GM21367 (cell line): ENCODE data around the gene PI4KB.

Source experiments
- ATAC-seq: cut with Tn5 transposase; IDR thresholded peaks from one replicate; pipeline ENCODE4 v1.9.1; 2021; ENCODE audit not compliant: unreplicated experiment

PI4KB gene

DNA sequence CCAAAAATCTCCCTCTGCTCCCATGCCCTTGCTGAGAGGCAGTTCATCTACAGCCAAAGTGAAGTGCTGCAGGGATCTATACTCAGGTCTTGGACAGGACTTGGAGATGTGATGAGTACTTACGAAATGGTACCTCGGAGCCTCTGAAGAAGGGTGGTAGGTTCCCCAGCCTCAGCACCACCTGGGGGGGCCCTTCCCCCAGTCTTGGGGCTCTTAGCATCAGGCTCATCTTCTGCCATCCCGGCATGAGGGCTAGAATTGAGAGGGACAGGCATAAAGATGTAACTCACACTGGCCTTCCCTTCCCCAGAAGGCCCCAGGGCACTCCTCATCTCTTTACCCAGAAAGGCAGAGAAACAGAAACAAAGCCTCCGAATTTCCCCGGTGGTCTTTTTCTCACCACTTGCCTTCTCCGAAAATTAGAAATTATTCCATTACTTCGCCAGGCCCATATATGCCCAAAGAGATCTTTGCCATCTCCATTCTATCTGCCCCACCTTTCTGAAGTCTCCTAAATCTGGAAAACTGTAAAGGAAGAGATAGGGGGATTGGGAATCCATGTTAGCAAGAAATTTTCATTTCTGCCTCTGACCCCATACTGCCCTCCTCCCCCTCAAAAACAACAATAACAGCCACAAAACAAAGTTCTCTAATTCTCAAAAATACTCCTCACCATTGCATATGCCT lies 19.0 kb upstream of the PI4KB start:
- no peak for ATAC-seq

DNA sequence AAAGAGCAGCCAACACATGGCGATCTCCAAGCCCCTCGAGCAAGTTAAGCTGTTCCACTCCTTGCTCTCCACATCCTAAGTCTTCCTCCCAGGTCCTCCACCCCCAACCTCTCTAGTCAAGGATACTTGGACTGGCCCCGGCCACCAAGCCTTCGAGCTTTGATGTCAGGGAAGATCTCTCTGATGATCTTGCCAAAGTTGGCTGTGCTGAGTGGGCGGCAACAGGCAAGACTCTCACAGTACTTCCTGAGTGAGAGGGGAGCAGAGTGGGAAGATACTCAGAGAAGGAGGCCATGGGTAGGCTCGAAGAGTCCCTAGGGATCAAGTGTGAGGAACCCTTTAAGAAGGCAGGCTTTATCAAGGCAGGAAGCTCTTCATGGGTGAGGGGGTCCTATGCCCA lies 17.1 kb upstream of the PI4KB start:
- ATAC-seq, result no peak

DNA sequence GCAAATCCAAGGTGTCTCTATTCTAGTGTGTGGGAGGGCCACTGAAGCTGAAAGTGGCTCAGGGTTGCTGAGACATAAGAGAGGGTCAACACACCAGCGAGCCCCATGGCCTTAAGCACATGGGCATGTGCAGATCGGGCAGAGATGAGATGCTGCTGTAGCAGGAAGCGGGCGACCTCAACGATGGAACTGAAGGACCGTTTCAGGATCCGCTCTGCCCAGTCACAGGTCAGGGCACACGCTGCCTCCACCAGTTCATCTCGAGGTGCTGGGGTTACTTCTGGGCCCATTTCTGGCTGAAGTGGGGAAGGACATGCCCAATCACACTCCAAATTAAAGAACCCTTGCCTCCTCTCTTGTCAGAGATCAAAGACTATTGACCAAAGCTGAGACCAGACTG lies 16.4 kb upstream of the PI4KB start:
- no peak for ATAC-seq

DNA sequence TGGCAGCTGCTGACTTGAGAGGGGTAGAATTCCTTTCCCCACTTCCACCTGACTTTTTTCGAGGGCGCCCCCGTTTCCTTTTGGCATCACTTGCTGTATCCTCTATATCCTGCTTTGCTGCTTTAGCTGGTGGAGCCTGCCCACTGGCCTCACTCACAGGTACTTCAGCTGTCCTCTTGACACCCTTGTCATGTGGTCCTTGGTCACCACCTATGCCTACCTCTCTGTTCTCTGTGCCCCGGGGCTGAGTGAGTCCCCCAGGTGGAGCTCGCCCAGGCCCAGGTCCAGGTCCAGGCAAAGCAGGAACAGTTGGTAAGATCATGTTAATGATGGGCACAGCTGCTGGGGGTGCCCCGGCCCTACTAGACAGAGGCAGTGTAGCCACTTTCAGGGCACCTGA lies 15.4 kb upstream of the PI4KB start:
- ATAC-seq, result no peak

DNA sequence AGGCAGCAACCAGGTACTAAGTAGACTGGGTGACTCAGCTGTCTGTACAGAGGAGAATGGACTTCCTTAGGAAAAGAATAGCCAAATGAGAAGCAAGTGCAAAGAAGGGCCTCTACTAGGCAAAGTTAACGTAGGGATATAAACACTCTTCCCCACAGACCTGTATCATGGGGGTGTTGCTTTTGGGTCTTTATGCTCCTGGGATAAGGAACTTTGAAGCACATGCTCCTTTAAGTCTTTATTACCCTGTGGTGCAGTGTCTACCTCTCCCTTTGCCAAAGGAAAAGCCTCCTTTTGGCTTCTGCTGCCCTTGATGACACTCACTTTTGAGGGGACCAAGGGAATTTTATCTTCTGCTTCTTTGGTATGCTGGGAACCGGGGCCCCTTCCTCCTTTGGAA lies 14.8 kb upstream of the PI4KB start:
- ATAC-seq, result no peak

DNA sequence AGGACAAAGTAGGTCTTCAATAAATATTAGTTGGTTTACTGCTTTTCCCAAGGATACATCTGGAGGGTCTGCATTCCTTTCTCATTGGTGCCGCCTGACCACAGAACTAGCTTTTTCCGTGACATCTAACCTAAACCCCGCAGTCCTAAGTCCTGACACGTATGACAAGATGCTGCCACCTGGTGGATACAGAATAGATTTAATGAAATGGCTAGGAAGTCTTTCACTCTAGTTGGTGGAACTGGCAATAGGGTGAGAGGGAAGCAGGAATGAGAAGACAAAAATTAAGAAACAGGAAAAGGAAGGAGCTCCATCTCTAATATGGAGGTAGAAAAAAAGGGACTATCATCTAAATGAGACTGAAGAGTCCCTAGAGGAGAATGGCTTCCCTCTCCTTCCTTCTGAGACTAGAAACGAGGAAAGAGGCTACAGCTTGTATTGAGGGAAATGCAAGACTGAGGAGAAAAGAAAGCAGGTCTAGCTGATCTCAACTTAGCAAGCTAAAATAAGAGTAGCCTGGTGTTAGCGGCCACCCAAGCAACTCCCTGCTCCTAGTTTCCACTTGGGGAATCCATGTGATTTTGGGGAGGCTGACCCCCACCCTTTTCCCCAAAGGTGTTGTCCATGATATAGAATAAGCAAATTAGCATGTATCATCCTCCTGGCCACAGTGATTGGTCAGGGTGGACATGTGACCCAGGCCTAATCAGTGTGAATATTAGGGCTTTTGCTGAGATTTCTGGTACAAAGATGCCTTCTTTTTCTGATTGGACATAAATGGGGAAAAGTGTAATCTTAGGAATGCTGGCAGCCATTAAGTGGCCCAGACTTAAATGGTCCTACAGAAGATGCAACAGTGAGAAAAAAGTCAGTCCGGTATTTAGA lies 13.9 kb upstream of the PI4KB start:
- ATAC-seq, result no peak

DNA sequence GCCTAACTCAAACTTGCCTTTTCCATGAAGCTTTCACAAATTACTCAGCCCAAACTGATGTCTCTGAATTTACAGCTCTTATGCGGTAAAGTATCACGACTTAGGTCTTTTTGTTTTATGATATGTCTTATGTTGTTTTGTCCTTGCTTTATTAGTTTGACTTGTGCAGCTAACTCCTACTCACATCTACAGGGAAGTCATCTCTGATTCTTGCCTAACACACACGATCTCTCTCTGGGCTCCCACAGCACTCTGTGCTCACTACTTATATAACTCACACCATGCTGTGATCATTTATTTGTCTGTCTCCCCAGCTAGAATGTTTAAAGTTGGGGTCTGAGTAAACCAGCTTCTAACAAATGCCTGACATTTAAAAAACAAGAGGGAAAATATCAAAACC lies 9.3 kb upstream of the PI4KB start:
- no peak for ATAC-seq

DNA sequence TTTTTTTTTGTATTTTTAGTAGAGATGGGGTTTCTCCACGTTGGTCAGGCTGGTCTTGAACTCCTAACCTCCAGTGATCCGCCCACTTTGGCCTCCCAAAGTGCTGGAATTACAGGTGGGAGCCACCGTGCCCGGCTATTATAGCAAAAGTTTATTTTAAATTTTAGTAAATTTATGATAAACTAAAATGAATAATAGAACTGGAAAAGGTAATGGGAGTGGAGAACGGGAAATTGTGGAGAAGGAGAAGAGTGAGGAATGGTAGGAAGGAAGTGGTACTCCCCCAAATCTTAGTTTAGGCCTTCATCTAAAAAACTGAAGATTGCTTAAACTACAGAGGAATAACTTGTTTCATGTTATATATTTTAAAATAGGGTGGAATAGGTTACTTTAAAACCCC lies 7.6 kb upstream of the PI4KB start:
- ATAC-seq, result no peak

DNA sequence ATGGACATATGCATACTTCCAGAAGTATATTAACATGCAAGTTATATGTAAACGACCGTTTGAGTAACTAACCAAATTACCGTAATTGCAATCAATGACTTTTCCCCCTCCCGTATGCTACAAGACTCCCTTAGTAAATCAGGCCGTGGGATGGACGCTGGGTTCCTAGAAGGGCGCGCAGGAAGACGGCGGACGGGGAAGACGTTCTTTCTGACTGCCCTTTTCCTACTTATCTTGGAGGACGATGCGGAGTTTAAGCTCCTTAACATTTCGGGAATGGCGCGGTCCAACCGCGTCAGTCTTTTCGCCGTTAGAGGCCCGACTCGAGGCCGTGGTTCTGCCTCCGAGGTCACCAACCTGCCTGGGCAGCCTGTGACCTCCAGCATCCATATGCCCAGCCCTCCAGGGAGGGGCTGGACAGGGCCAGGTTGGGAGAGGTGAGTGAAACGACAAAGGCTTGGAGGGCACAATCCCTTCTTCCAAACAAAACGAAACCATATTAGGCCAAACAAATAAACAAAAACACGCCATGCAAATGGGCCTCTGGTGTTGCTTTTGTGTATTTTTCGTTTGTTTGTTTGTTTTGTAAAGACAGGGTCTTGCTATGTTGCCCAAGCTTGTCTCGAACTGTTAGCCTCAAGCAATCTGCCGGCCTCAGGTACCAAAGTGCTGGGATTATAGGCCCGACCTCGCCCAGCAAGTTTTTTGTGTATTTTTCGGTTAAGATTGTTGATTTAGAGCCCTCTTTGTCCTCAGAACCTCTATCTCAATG lies 873 bp upstream of the PI4KB start:
- ATAC-seq, result no peak

DNA sequence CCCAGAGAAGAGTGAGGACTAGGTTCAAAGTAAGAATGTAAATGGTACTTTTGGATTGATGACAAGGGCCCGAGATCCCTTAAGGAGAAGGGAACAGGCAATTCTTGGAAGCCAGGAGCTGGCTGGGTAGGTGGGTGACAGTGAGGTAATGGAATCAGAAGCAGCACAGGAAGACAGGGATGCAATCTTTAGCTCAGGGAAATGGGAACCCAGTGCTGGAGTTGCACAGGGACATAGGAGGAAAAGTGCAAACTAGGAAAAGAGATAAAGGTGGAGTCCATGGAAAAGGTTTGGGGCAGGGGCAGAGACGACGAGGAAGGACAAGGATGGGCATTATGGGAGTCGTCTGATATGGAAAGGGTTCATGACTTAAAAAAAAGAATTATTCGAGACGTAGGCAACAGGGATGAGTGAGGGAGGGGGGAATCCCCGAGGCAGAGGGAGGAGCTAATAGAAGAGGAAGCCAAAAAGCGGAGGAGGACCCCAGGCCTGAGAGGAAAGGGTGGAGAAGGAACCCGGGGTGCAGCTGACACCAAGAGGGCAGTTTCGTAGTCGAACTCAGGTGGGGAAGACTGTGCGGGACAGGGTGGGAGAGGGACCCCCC lies 495 bp downstream of the PI4KB start:
- peak; percentile 35 for ATAC-seq

DNA sequence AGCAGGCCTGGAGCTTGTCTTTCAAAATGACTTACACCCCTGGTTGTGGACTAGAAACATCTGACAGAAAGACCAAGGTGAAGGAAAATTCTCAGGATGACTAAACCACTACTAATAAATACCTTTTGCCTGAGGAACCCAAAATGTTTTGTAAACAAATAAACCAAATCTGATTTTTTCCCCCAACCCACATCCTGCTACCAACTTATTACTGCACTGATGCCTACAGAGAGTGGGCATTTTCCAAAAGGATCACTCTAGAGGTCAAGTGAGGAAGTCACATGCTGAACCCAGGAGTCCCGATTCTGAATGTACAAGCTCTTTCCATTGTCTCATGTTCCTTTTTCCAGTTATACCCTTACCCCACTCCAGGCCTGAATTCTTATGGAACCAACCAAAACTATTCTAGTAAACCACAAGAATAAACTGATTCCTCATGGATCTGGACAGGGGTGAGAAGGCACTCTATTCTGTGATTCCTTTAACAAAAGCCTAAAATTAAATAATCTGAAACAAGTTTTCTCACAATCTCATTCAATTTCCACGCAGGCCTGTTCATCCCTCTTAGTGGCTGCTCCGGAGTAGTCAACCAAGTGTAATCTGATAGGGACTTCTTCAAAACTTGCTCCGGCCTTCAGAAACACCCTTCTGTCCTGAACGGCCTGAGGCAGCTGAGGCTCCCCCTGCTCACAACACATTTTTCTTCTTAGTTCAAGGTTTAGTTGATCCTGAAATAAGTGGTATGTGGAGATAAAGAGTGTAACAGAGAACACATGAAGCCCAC lies 1.4 kb downstream of the PI4KB start:
- no peak for ATAC-seq

DNA sequence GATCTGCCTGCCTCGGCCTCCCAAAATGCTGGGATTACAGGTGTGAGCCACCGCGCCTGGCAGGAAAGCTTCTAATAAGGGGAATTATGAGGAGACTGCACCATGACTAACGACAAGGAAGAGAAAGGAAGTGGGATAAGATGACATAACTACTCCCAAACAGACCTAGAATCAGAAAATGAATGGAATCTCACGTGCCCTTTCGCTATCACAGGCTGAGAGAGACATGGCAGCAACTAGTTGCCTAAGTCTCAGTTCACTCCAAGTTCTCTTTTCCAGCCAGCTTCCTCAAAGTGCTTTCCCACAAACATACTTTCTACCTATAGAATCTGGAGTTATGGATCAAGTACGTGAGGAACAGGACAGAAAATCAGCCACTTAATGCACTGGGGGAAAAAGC lies 2.0 kb downstream of the PI4KB start:
- no peak for ATAC-seq

DNA sequence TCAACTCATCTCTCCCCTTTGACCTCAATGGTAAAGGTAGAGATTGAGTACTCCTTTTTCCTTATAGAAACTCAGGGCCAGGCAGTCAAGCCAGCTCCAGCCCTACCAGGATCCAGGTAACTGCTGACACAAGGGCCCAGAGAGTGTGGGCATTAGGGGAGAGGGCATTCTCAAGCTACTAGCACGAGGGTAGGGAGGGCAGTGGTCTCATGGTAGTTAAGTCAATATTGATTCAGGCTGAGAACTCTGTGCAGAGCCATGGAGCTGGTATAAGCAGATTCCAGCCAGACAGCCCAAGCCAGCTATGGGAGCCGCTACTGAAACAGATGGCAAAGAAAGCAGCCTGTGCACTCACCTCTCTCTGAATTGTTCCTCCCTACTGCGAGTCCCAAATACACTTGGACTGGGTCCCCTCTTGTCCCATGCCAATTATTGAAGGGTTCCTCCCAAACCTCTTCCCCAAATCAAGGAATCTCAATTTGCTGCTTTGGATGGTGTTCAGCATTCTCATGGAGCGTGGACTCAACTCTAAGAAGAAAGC lies 2.8 kb downstream of the PI4KB start:
- ATAC-seq, result no peak

DNA sequence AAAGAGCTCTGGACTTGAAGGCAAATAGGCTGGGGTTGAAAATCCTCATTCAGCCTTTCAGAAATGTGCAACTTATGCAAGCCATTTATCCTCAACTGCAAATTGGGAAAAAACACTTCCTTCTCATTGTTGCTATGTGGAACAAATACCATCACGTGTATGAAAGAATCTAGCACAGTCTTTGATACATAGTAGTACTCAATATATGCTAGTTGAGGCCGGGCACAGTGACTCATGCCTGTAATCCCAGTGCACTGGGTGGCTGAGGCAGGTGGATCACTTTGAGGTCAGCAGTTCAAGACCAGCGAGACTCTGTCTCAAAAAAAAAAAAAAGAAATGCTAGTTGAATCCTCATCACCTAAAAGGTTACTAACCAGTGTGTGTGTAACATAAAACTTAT lies 8.2 kb downstream of the PI4KB start:
- no peak for ATAC-seq

DNA sequence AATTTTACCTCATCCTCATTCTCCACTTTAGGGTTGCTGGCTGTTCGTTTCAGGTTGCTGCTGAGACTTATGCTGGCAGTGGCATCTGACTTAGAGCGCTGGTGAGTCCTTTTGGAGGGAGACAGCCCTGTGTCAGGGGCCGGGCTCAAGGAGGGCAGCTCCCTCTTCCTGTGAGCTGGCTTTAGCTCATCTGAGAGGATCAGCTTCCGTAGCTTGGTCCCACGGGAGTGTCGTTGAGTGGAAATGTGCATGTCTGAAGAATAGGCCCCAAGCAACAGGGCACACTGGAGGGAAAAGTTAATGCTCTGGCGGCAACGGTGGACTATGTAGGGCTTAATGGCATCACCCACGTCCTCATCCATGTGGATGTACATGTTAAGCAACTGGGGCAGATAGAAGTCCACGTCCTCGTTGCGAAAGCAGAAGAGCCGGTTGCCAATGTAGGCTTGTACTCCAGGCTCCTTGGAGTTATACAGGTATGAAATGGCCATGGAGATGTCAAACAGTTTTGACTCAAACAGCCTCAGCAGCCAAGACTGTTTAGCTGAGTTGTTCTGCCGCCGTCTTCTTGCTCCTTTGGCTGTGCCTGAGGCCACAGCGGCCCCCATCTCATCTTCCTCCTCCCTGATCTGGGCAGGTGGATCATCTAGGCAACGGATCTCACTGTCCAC lies 11.5 kb downstream of the PI4KB start:
- ATAC-seq, result no peak

DNA sequence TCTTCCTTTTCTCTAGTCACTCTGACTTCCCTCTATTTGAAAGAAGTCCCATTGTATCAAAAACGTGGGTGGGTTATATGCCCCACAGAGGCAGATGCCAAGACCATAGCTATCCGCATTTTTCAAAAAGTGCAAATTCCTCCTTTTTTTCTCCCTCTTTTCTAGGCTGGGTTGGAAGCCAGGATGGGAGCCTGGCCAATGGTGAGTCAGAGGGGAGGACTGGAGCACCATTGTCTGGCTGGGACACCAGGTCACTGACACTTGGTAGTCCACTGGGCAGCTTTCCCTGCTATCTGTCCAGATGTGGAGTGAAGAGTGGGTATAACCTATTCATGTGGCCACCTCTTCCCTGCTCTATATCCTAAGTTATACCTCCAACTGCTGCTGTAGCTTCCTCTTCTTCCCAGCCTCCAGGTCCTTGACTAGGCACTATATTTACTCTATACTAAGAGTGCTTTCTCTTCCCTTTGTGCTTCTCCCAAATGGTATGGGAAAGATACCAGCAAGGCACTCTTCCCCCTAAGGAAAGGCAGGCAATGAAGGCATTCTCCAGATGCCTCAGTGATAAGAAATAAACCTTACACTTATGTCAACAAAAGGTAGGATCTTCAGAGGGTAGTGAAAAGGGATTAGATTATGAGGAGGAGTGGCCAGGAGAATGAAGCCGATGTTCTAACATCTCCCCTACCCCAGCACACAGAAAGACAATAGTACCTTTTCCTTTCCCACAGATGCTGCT lies 12.9 kb downstream of the PI4KB start:
- no peak for ATAC-seq

DNA sequence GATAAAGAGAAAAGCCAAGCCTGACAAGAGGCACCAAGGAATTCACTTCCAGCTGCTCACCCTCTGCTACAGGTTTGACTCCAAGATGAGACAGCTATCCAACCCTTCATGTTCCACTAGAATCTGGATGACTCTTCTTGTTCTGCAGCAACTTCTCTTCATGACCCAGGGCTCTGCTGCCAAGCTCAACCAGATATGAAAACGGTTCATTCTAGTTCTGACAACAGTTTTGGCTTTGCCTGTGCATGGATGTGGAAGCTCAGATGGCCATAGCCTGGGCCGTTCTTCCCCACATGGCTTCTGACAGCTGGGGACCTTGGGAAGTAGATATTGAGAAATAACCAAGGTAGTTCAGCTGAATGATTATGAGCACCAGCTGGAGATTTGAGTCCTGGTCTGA lies 13.7 kb downstream of the PI4KB start:
- no peak for ATAC-seq

DNA sequence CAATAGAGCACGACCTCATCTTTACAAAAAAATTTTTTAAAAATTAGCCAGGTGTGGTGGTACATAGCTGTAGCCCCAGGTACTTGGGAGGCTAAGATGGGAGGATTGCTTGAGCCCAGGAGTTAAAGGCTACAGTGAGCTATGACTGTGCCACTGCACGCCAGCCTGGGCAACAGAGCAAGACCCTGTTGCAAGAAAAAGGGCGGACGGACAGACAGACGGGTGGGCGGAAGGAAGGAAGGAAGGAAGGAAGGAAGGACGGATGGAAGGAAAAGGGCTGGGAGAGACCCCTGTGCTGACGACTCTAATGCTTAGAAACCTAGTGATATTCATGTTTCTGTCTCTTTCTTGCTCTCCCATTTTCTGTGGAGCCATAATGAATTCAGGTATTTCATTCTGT lies 14.4 kb downstream of the PI4KB start:
- ATAC-seq, result no peak

DNA sequence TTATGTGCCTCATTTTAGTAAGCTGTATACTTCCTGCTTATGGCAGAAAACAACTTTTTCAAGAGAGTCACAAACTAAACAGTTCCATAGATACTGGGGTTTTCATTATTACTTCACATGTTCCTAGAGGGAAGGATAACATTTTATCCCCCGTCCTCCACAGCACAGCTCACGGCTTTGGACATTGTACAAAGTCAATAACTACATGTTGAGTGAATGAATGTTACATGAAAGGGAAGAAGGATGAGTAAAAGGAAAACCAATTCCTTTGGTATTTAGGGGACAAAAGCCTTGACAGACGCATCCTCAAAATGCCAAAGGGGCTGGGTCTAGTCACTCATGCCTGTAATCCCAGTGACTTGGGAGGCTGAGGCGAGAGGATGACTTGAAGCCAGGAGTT lies 14.8 kb downstream of the PI4KB start:
- no peak for ATAC-seq
